ENCODE measurements around the gene METTL9. TPM values are rescaled to one million over a fixed set of nuclear protein-coding genes. Genes with fewer than 3 reads are reported as not detected.

Gene METTL9
- total RNA-seq, 1 experiment from 2014 or later = 173 TPM

- no peaks in the 10 kb centered on the region; the same call in 1 of the 2 replicates for H3K36me3 ChIP-seq (replicated peaks; ENCODE audit: control insufficient read depth, insufficient read depth, low read length)
- no peaks in the 10 kb centered on the region for H3K27me3 ChIP-seq (ENCODE audit: control insufficient read depth, insufficient read depth, low read length)
- no peak for DNase-seq
- no peak overlapping the region for H3K4me3 ChIP-seq (ENCODE audit: insufficient read depth, low read depth, low read length)
These were observed 11.8 kb downstream of the METTL9 start for GRCh38 chr16:21611198-21611555.

GRCh38 chr16:21611556-21612384 lies 12.4 kb downstream of the METTL9 start:
- H3K4me3 ChIP-seq (ENCODE audit: insufficient read depth, low read depth, low read length) = no peak overlapping the region

GRCh38 chr16:21613361-21613760 lies 14.0 kb downstream of the METTL9 start:
- Histone ChIP-seq H3K27me3 (ENCODE audit: control insufficient read depth, insufficient read depth, low read length) (no peaks in the 10 kb centered on the region), H3K36me3 (replicated peaks; ENCODE audit: control insufficient read depth, insufficient read depth, low read length) (no peaks in the 10 kb centered on the region; the same call in 1 of the 2 replicates), H3K4me3 (ENCODE audit: insufficient read depth, low read depth, low read length) (no peak overlapping the region)
- no peak for DNase-seq

More at GRCh38 chr16:21611556-21612384, 12.4 kb downstream of the METTL9 start:
- no peak for DNase-seq
- Histone ChIP-seq H3K27me3 (ENCODE audit: control insufficient read depth, insufficient read depth, low read length) (no peaks in the 10 kb centered on the region), H3K36me3 (replicated peaks; ENCODE audit: control insufficient read depth, insufficient read depth, low read length) (no peaks in the 10 kb centered on the region; the same call in 1 of the 2 replicates)

- DNase-seq = no peak
- Histone ChIP-seq H3K4me3 (ENCODE audit: insufficient read depth, low read depth, low read length) (no peak overlapping the region), H3K27me3 (ENCODE audit: control insufficient read depth, insufficient read depth, low read length) (no peaks in the 10 kb centered on the region), H3K36me3 (replicated peaks; ENCODE audit: control insufficient read depth, insufficient read depth, low read length) (no peaks in the 10 kb centered on the region; the same call in 1 of the 2 replicates)
These were observed 14.4 kb downstream of the METTL9 start for GRCh38 chr16:21613781-21614180.

DNA sequence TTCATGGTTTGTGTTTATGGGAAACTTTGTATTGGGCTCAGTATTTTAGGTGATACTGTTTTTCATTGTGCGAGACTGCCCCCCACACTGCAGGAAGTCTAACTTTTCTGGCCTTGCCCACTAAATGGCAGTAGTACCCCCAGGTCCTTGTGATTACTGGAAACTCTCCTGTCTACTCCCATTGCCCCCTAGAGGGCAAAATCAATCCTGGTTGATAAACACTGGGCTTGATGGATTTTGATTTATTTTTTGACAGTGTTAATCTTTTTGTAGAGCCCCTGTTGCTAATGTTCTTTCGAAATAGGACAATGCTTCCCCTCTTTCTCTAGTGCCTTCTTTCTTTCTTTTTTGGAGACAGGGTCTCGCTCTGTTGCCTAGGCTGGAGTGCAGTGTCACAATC lies 15.5 kb downstream of the METTL9 start:
- Histone ChIP-seq H3K4me3 (ENCODE audit: insufficient read depth, low read depth, low read length) (no peak overlapping the region), H3K27me3 (ENCODE audit: control insufficient read depth, insufficient read depth, low read length) (no peaks in the 10 kb centered on the region), H3K36me3 (replicated peaks; ENCODE audit: control insufficient read depth, insufficient read depth, low read length) (no peaks in the 10 kb centered on the region; the same call in 1 of the 2 replicates)
- no peak for DNase-seq

DNA sequence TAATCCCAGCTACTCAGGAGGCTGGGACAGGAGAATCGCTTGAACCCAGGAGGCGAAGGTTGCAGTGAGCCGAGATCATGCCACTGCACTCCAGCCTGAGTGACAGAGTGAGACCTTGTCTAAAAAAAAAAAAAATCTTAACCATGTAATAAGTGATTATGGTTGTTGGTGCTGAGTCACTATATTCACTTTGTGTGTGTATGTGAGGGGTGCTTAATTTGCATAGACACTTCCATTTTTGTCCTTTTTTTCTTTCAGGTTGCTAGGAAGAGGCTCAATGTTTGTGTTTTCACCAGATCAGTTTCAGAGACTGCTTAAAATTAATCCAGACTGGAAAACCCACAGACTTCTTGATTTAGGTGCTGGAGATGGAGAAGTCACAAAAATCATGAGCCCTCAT lies 18.2 kb downstream of the METTL9 start:
- no peak for DNase-seq
- Histone ChIP-seq H3K36me3 (replicated peaks; ENCODE audit: control insufficient read depth, insufficient read depth, low read length) (no peaks in the 10 kb centered on the region; the same call in 1 of the 2 replicates), H3K4me3 (ENCODE audit: insufficient read depth, low read depth, low read length) (no peak overlapping the region), H3K27me3 (ENCODE audit: control insufficient read depth, insufficient read depth, low read length) (no peaks in the 10 kb centered on the region)

GRCh38 chr16:21618281-21618680 lies 18.9 kb downstream of the METTL9 start:
- no peaks in the 10 kb centered on the region for H3K27me3 ChIP-seq (ENCODE audit: control insufficient read depth, insufficient read depth, low read length)
- H3K4me3 ChIP-seq (ENCODE audit: insufficient read depth, low read depth, low read length) = no peak overlapping the region
- DNase-seq = no peak
- no peaks in the 10 kb centered on the region; the same call in 1 of the 2 replicates for H3K36me3 ChIP-seq (replicated peaks; ENCODE audit: control insufficient read depth, insufficient read depth, low read length)

DNA sequence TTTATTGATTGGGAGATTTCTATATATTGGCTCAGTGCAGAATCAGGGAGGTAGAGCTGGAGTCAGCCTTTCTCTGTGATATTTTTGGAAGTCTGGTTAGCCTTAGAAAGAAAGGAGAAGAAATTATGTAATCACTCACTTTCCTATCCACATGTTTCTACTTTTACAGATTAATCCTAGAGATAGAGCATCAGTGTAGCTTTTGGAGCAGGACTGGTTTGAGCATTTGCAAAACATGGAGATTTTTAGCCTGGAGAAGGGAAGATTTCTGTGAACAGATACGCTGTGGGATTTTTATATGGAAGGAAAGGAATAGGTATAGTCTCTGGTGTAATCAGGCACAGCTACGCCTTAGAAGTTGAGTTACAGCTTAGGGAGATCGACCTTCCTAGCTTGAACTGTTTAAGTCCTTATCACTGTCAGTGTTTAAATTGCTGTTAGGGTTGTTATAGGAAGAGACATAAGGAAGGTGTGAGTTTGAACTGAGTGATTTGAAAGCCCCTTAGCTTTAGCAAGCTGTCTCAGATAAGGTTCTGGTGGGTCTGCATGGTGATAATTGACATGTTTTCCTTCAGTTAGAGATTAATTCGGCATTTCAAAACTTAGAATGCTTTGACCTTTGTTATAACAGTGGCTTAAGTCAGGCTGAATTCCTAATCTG lies 20.5 kb downstream of the METTL9 start:
- no peak overlapping the region for H3K4me3 ChIP-seq (ENCODE audit: insufficient read depth, low read depth, low read length)
- H3K36me3 ChIP-seq (replicated peaks; ENCODE audit: control insufficient read depth, insufficient read depth, low read length) = 0 out of 2 replicates have a peak, but pooled peaks cover 1% of the 10 kb centered on the region
- no peaks in the 10 kb centered on the region for H3K27me3 ChIP-seq (ENCODE audit: control insufficient read depth, insufficient read depth, low read length)
- no peak for DNase-seq

GRCh38 chr16:21620592-21620991 lies 21.2 kb downstream of the METTL9 start:
- H3K4me3 ChIP-seq (ENCODE audit: insufficient read depth, low read depth, low read length) = no peak overlapping the region
- H3K36me3 ChIP-seq (replicated peaks; ENCODE audit: control insufficient read depth, insufficient read depth, low read length) = 0 out of 2 replicates have a peak, but pooled peaks cover 2% of the 10 kb centered on the region
- no peaks in the 10 kb centered on the region for H3K27me3 ChIP-seq (ENCODE audit: control insufficient read depth, insufficient read depth, low read length)
- no peak for DNase-seq

DNA sequence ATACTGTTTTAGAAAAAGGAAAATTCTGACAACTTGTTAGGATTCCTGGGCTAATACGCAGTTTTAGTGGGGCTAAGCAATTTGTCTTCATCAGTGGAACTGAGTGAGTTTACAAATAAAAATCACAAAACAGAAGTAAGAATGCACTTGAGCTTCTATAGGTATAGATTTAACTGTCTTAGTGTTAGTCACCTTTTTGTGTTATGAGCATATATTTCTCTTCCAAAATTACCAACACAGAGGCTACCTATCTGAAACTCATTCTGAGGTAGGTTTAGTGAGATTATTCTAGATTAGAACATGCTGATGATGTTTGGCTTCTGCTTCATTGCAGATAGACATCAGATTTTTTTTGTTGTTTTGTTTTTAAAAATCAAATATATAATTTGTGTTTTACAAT lies 23.2 kb downstream of the METTL9 start:
- DNase-seq = no peak
- H3K36me3 ChIP-seq (replicated peaks; ENCODE audit: control insufficient read depth, insufficient read depth, low read length) = 0 out of 2 replicates have a peak, but pooled peaks cover 2% of the 10 kb centered on the region

GRCh38 chr16:21625026-21625425 lies 25.6 kb downstream of the METTL9 start:
- DNase-seq = no peak
- H3K4me3 ChIP-seq (ENCODE audit: insufficient read depth, low read depth, low read length) = no peak overlapping the region
- H3K27me3 ChIP-seq (ENCODE audit: control insufficient read depth, insufficient read depth, low read length) = no peaks in the 10 kb centered on the region
- peaks cover 5% of the 10 kb centered on the region; the same call in 1 of the 2 replicates for H3K36me3 ChIP-seq (replicated peaks; ENCODE audit: control insufficient read depth, insufficient read depth, low read length)

More for the DNA sequence above, 23.2 kb downstream of the METTL9 start:
- Histone ChIP-seq H3K27me3 (ENCODE audit: control insufficient read depth, insufficient read depth, low read length) (no peaks in the 10 kb centered on the region), H3K4me3 (ENCODE audit: insufficient read depth, low read depth, low read length) (no peak overlapping the region)

- peaks cover 5% of the 10 kb centered on the region; the same call in 1 of the 2 replicates for H3K36me3 ChIP-seq (replicated peaks; ENCODE audit: control insufficient read depth, insufficient read depth, low read length)
- no peak overlapping the region for H3K4me3 ChIP-seq (ENCODE audit: insufficient read depth, low read depth, low read length)
- no peaks in the 10 kb centered on the region for H3K27me3 ChIP-seq (ENCODE audit: control insufficient read depth, insufficient read depth, low read length)
- no peak for DNase-seq
These were observed 27.4 kb downstream of the METTL9 start for GRCh38 chr16:21626659-21627277.

DNA sequence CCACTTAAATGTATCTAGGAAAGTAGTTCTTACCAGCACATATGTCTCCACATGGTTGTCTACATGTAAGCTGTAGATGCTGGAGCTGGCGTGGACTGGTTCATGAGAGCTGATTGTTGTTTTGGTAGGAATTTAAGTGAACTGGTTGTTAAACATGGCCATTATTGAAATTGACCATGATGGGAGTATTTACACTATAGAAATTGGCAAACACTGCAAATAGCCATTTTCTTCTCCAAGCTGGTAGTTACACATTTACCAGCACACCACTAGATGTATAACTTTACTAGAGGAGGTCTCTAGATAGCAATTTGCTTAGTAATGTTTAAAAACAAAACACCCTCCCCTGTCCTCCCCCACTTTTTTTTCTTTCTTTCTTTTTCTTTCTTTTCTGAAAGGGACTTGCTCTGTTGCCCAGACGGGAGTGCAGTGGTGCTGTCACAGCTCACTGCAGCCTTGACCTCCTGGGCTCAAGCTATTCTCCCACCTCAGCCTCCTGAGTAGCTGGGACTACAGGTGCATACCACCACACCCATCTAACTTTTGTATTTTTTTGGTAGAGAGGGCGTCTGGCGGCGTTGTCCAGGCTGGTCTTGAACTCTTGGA lies 28.8 kb downstream of the METTL9 start:
- no peaks in the 10 kb centered on the region for H3K27me3 ChIP-seq (ENCODE audit: control insufficient read depth, insufficient read depth, low read length)
- H3K36me3 ChIP-seq (replicated peaks; ENCODE audit: control insufficient read depth, insufficient read depth, low read length) = peaks cover 5% of the 10 kb centered on the region; the same call in 1 of the 2 replicates
- no peak for DNase-seq
- no peak overlapping the region for H3K4me3 ChIP-seq (ENCODE audit: insufficient read depth, low read depth, low read length)

DNA sequence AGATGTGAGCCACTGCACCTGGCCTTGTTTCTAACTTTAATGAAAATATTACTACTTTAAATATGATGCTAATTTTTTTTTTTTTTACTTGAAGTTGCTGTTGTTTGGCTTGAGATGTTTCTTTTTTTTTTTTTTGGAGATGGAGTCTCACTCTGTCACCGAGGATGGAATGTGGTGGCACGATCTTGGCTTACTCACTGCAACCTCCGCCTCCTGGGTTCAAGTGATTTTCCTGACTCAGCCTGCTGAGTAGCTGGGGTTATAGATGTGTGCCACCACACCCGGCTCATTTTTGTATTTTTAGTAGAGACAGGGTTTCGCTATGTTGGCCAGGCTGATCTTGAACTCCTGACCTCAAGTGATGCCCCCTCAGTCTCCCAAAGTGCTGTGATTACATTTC lies 29.4 kb downstream of the METTL9 start:
- Histone ChIP-seq H3K4me3 (ENCODE audit: insufficient read depth, low read depth, low read length) (no peak overlapping the region), H3K27me3 (ENCODE audit: control insufficient read depth, insufficient read depth, low read length) (no peaks in the 10 kb centered on the region), H3K36me3 (replicated peaks; ENCODE audit: control insufficient read depth, insufficient read depth, low read length) (peaks cover 5% of the 10 kb centered on the region; the same call in 1 of the 2 replicates)
- DNase-seq = no peak

Data from H7 (cell line).